Hepatocyte (in vitro differentiated cells): Measurements from ENCODE around the gene TUB.

Experiments used
- EZH2 ChIP-seq: fragments of 200-600 bp; sonication (generic); IDR thresholded peaks from 2 replicates; pipeline ENCODE4 v1.6.1; 2016; ENCODE audit warnings: antibody characterized with exemption, mild to moderate bottlenecking, borderline replicate concordance
- EZH2phosphoT487 ChIP-seq: fragments of 200-600 bp; sonication (generic); IDR thresholded peaks from one replicate; pipeline ENCODE4 v1.6.1; 2018; ENCODE audit warnings: antibody characterized with exemption, mild to moderate bottlenecking, low read depth, moderate library complexity; ENCODE audit not compliant: unreplicated experiment, severe bottlenecking
- TF ChIP-seq, protein P1 (sequence below): fragments of 200-600 bp; sonication (generic); IDR thresholded peaks from 2 replicates; pipeline ENCODE4 v1.5.1; 2016; ENCODE audit warnings: antibody characterized with exemption, mild to moderate bottlenecking; ENCODE audit not compliant: poor library complexity

GRCh38 chr11:8138526-8138925 is 57.5 kb downstream of the TUB start:
- TF ChIP-seq, protein P1, sequence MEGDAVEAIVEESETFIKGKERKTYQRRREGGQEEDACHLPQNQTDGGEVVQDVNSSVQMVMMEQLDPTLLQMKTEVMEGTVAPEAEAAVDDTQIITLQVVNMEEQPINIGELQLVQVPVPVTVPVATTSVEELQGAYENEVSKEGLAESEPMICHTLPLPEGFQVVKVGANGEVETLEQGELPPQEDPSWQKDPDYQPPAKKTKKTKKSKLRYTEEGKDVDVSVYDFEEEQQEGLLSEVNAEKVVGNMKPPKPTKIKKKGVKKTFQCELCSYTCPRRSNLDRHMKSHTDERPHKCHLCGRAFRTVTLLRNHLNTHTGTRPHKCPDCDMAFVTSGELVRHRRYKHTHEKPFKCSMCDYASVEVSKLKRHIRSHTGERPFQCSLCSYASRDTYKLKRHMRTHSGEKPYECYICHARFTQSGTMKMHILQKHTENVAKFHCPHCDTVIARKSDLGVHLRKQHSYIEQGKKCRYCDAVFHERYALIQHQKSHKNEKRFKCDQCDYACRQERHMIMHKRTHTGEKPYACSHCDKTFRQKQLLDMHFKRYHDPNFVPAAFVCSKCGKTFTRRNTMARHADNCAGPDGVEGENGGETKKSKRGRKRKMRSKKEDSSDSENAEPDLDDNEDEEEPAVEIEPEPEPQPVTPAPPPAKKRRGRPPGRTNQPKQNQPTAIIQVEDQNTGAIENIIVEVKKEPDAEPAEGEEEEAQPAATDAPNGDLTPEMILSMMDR = no peak
- no peak for TF ChIP-seq EZH2
- no peak for TF ChIP-seq EZH2phosphoT487
